HepG2 (cell line): ENCODE measurements around the gene RPS15A. TPM values are rescaled to one million over a fixed set of nuclear protein-coding genes. Genes with fewer than 3 reads are reported as not detected.

Experiments
- ATAC-seq: fragments of 200-7000 bp; cut with Tn5 transposase; 3 replicates; pipeline ENCODE4 v1.9.1; 2020; ENCODE audit warnings: mild to moderate bottlenecking, moderate library complexity
- BruUV-seq: library from RNA; stranded (reverse); fragments of 400-500 nt; replicated peaks from 2 replicates; lab custom pipeline; 2021; lab: Mats Ljungman, UMichigan
- CTCF ChIA-PET: fragments of 300-600 bp; formaldehyde crosslinking; extraction: SDS; loops from one replicate; lab custom pipeline; 2021; ENCODE audit warnings: low total read pairs, inconsistent platforms, low intra/inter-chr PET ratio; lab: Yijun Ruan, JAX
- POLR2A ChIA-PET: fragments of 350-600 bp; sonication (Branson Sonifier 250); formaldehyde crosslinking; loops from one replicate; lab custom pipeline; 2020; ENCODE audit warnings: antibody characterized with exemption, inconsistent platforms; lab: Yijun Ruan, JAX
- DNase-seq: peaks from one replicate; pipeline ENCODE4 v3.0.0-alpha.2; 2015; ENCODE audit warnings: low spot score
- FAIRE-seq: peaks from 3 replicates; lab custom pipeline; 2011; peaks lifted over from hg19 to GRCh38; lab: Jason Lieb, UNC
- H2AFZ ChIP-seq: one replicate; pipeline ENCODE4 v1.6.1; 2011; ENCODE audit warnings: low read length, inconsistent platforms
- H3K27ac ChIP-seq: fragments of 300-600 bp; 3 replicates; pipeline ENCODE4 v1.8.0; 2011; ENCODE audit warnings: mixed run types, mild to moderate bottlenecking, mixed read lengths, low read length, inconsistent platforms; ENCODE audit not compliant: insufficient read depth; ENCODE audit errors: extremely low read length
- H3K27me3 ChIP-seq, 2 experiments: fragments of 200-600 bp in 1 of 2; 2 replicates in 1 of 2; 3 replicates in 1 of 2; pipeline versions ENCODE4 v1.6.0 to v1.8.0; 2011; ENCODE audit warnings: low read length in 2 of 2, mild to moderate bottlenecking in 2 of 2, moderate library complexity in 2 of 2, inconsistent platforms in 1 of 2; ENCODE audit not compliant: insufficient read depth in 2 of 2, control insufficient read depth in 1 of 2
- H3K36me3 ChIP-seq, 2 experiments: fragments of 200-600 bp in 1 of 2; replicated peaks in 1 of 2; 2 replicates in 1 of 2; 3 replicates in 1 of 2; pipeline versions ENCODE4 v1.5.1 to v1.8.0; 2011; ENCODE audit warnings: low read length in 2 of 2, inconsistent platforms in 1 of 2; ENCODE audit not compliant: insufficient read depth in 2 of 2, control insufficient read depth in 1 of 2
- H3K4me1 ChIP-seq: 2 replicates; pipeline ENCODE4 v1.5.1; 2012; ENCODE audit warnings: low read length, inconsistent platforms; ENCODE audit not compliant: insufficient read depth
- H3K4me2 ChIP-seq: 2 replicates; pipeline ENCODE4 v1.6.0; 2011; ENCODE audit warnings: low read depth, low read length, inconsistent platforms
- H3K4me3 ChIP-seq, 3 experiments: fragments of 200-600 bp in 1 of 3; sonication (generic), shearing (Covaris generic) in 1 of 3; replicated peaks in 1 of 3; 2 replicates each; pipeline ENCODE4 v1.5.1; 2011 to 2016; ENCODE audit warnings: low read length in 3 of 3, inconsistent platforms in 2 of 3, low read depth in 2 of 3, mild to moderate bottlenecking in 2 of 3, control low read depth in 1 of 3, mixed read lengths in 1 of 3; ENCODE audit not compliant: insufficient read depth in 1 of 3
- H3K79me2 ChIP-seq: one replicate; pipeline ENCODE4 v1.6.1; 2011; ENCODE audit warnings: low read length, inconsistent platforms; ENCODE audit not compliant: insufficient read depth
- H3K9ac ChIP-seq: 2 replicates; pipeline ENCODE4 v1.6.0; 2011; ENCODE audit warnings: mild to moderate bottlenecking, low read depth, low read length, inconsistent platforms; ENCODE audit not compliant: insufficient read depth
- H3K9me3 ChIP-seq: 2 replicates; pipeline ENCODE4 v1.5.1; 2012; ENCODE audit warnings: mild to moderate bottlenecking, low read length
- H4K20me1 ChIP-seq: 2 replicates; pipeline ENCODE4 v1.6.0; 2011; ENCODE audit warnings: inconsistent platforms, mild to moderate bottlenecking, low read length, moderate library complexity; ENCODE audit not compliant: insufficient read depth
- AGO1 ChIP-seq: fragments of 200-400 bp; formaldehyde crosslinking; IDR thresholded peaks from 2 replicates; pipeline ENCODE4 v1.6.1; 2017; ENCODE audit warnings: mild to moderate bottlenecking, low read depth, low read length, moderate library complexity; ENCODE audit not compliant: poor library complexity, severe bottlenecking
- ARID4A ChIP-seq: sonication (generic); formaldehyde crosslinking; IDR thresholded peaks from 2 replicates; pipeline ENCODE4 v1.5.0; 2020; ENCODE audit warnings: mild to moderate bottlenecking, missing genetic modification reagents, borderline replicate concordance
- CEBPG ChIP-seq: IDR thresholded peaks from 2 replicates; pipeline ENCODE4 v1.6.1; 2016
- CREM ChIP-seq, 2 experiments: sonication (generic) in 1 of 2; formaldehyde crosslinking in 1 of 2; IDR thresholded peaks; 2 replicates each; pipeline versions ENCODE4 v1.4.0 to v1.6.1; 2016 to 2020; ENCODE audit warnings: antibody characterized with exemption in 1 of 2, mild to moderate bottlenecking in 1 of 2, missing genetic modification reagents in 1 of 2
- DNMT1 ChIP-seq: sonication (generic); formaldehyde crosslinking; IDR thresholded peaks from 2 replicates; pipeline ENCODE4 v1.5.1; 2020; ENCODE audit warnings: mild to moderate bottlenecking, missing genetic modification reagents
- DRAP1 ChIP-seq: IDR thresholded peaks from 2 replicates; pipeline ENCODE4 v1.6.1; 2016; ENCODE audit warnings: missing genetic modification reagents, missing compliant biosample characterization
- FOXC1 ChIP-seq: sonication (generic); formaldehyde crosslinking; IDR thresholded peaks from 2 replicates; pipeline ENCODE4 v1.8.0; 2022; ENCODE audit warnings: mild to moderate bottlenecking, missing genetic modification reagents, borderline replicate concordance
- HMG20B ChIP-seq: conservative IDR thresholded peaks from 2 replicates; pipeline ENCODE4 v1.6.1; 2016; ENCODE audit warnings: missing genetic modification reagents, missing compliant biosample characterization
- HOXD1 ChIP-seq: sonication (generic); formaldehyde crosslinking; IDR thresholded peaks from 2 replicates; pipeline ENCODE4 v1.5.0; 2020; ENCODE audit warnings: missing genetic modification reagents
- MTERF4 ChIP-seq: sonication (generic); formaldehyde crosslinking; IDR thresholded peaks from 2 replicates; pipeline ENCODE4 v1.8.0; 2023; ENCODE audit warnings: mild to moderate bottlenecking, missing genetic modification reagents
- PHF20 ChIP-seq: sonication (generic); formaldehyde crosslinking; IDR thresholded peaks from 2 replicates; pipeline ENCODE4 v1.5.0; 2020; ENCODE audit warnings: mild to moderate bottlenecking, missing genetic modification reagents
- SATB2 ChIP-seq: sonication (generic); formaldehyde crosslinking; IDR thresholded peaks from 2 replicates; pipeline ENCODE4 v1.5.0; 2020; ENCODE audit warnings: missing genetic modification reagents
- SIX1 ChIP-seq: sonication (generic); formaldehyde crosslinking; IDR thresholded peaks from 2 replicates; pipeline ENCODE4 v1.4.0; 2020; ENCODE audit warnings: missing genetic modification reagents, borderline replicate concordance
- TAF15 ChIP-seq: fragments of 200-400 bp; formaldehyde crosslinking; IDR thresholded peaks from one replicate; pipeline ENCODE4 v1.6.1; 2018; ENCODE audit warnings: mild to moderate bottlenecking, low read depth, low read length; ENCODE audit not compliant: poor library complexity, severe bottlenecking
- ZFX ChIP-seq: sonication (generic); formaldehyde crosslinking; IDR thresholded peaks from 2 replicates; pipeline ENCODE4 v1.4.0; 2020; ENCODE audit warnings: mild to moderate bottlenecking, low read depth, missing genetic modification reagents, moderate library complexity
- ZUFSP ChIP-seq: sonication (generic); formaldehyde crosslinking; IDR thresholded peaks from 2 replicates; pipeline ENCODE4 v1.9.0; 2021; ENCODE audit warnings: missing genetic modification reagents, mild to moderate bottlenecking, borderline replicate concordance
- WGBS: methylation state at CpG from one replicate; pipeline ENCODE4 v1.1.6; 2017; ENCODE audit warnings: low lambda C conversion rate; 5-methylcytosine and 5-hydroxymethylcytosine counted together
- in situ Hi-C: cut with HindIII; loops from 2 replicates; pipeline ENCODE4 v1.10.0; 2017; ENCODE audit warnings: low pct_unique_long_range_greater_than_20kb; ENCODE audit not compliant: extremely low pct_ligation_motif_present
- intact Hi-C: fragments of 100-400 bp; cut with micrococcal nuclease; formaldehyde crosslinking; loops from one replicate; pipeline ENCODE4 v1.10.0; 2022; ENCODE audit not compliant: unreplicated experiment
- polyA plus RNA-seq, 8 experiments: library from polyadenylated mRNA; depleted of rRNA in 3 of 8; stranded (reverse) in 7 of 8; unstranded in 1 of 8; fragments of >200 nt; fragmentation: Illumina TruSeq in 4 of 8; extraction: Trizol in 4 of 8; gene quantifications; 2 replicates each; pipeline versions ENCODE4 v1.2.1 to v1.2.3, GENCODE V29; 2011 to 2016; ENCODE audit warnings: low read depth in 4 of 8, missing spikeins in 1 of 8, mixed read lengths in 1 of 8; ENCODE audit not compliant: insufficient read depth in 1 of 8
- total RNA-seq, 5 experiments: library from RNA; depleted of rRNA; stranded (reverse); fragments of >200 nt; fragmentation: Illumina TruSeq; extraction: Trizol; gene quantifications; 2 replicates each; pipeline ENCODE4 v1.2.3, GENCODE V29; 2016; ENCODE audit warnings: low read depth in 1 of 5

The RPS15A gene
- total and polyA plus RNA-seq, 2 of the 13 experiments (the other 11 are each of a cell fraction or from before 2014, with no cell fraction given): 5,489 to 9,457 TPM

GRCh38 chr16:18832613-18833012 lies 42.5 kb upstream of the RPS15A start (continued):
- no peak for TF ChIP-seq ARID4A

- no peaks in the 10 kb centered on the region for H4K20me1 ChIP-seq
- FAIRE-seq (no peak), DNase-seq (no peak), ATAC-seq (no peak)
- H3K27me3 ChIP-seq: no peaks in the 10 kb centered on the region
- WGBS: 96% methylated on average over 2 of the region's 2 CpGs
- POLR2A ChIA-PET: interaction anchor here (1.5 kb wide), 1 partner anchor 31 kb away, joined by 6 read pairs; the partner anchor contains the start of gene ARL6IP1
- in situ Hi-C loops (no loop called here), intact Hi-C loops (no loop called here)
- peaks cover 8% of the 10 kb centered on the region; the same call in 1 of the 2 replicates for H3K4me1 ChIP-seq
- no peak overlapping the region for H3K9ac ChIP-seq
- H3K79me2 ChIP-seq: no peaks in the 10 kb centered on the region
- H3K4me2 ChIP-seq: no peak overlapping the region
- no peak overlapping the region for H3K27ac ChIP-seq
- CTCF ChIA-PET: no interaction called here
- H3K9me3 ChIP-seq: no peaks in the 10 kb centered on the region
- no TSS peak for BruUV-seq
- no peak overlapping the region for H3K4me3 ChIP-seq
- peaks cover 56 to 81% of the 10 kb centered on the region in 2 experiments for H3K36me3 ChIP-seq
- no peak overlapping the region for H2AFZ ChIP-seq
- TF ChIP-seq SIX1 (no peak), TAF15 (no peak), HMG20B (CRISPR knock-in tag) (no peak), DNMT1 (no peak), ZFX (CRISPR knock-in tag) (no peak), CEBPG (CRISPR knock-in tag) (no peak), CREM (IDR thresholded peaks at IDR 0.05) (no peak), CREM (CRISPR knock-in tag; IDR thresholded peaks at IDR 0.05) (no peak), HOXD1 (no peak), PHF20 (CRISPR knock-in tag) (no peak), SATB2 (CRISPR knock-in tag) (no peak), ZUFSP (CRISPR knock-in tag) (no peak), AGO1 (no peak), FOXC1 (CRISPR knock-in tag) (no peak), MTERF4 (CRISPR knock-in tag) (no peak), DRAP1 (CRISPR knock-in tag) (no peak)
These were observed 41.9 kb upstream of the RPS15A start for GRCh38 chr16:18832006-18832405.
